C4-2B (cell line): Measurements from ENCODE around the gene KCNJ6.

Experiments
- CTCF ChIP-seq: fragments of 450-650 bp; conservative IDR thresholded peaks from 2 replicates; pipeline ENCODE4 v1.5.1; 2017; ENCODE audit warnings: mild to moderate bottlenecking
- ZFX ChIP-seq: fragments of 450-650 bp; IDR thresholded peaks from 2 replicates; pipeline ENCODE4 v1.6.1; 2017

GRCh38 chr21:37571442-37571841 is 344.8 kb downstream of the KCNJ6 start:
- TF ChIP-seq CTCF (no peak), ZFX (no peak)
